ENCODE data around the gene MRPL36. TPM values are rescaled to one million over a fixed set of nuclear protein-coding genes. Genes with fewer than 3 reads are reported as not detected.

The MRPL36 gene
- total RNA-seq, 1 experiment from 2014 or later, result 79.9 TPM

DNA sequence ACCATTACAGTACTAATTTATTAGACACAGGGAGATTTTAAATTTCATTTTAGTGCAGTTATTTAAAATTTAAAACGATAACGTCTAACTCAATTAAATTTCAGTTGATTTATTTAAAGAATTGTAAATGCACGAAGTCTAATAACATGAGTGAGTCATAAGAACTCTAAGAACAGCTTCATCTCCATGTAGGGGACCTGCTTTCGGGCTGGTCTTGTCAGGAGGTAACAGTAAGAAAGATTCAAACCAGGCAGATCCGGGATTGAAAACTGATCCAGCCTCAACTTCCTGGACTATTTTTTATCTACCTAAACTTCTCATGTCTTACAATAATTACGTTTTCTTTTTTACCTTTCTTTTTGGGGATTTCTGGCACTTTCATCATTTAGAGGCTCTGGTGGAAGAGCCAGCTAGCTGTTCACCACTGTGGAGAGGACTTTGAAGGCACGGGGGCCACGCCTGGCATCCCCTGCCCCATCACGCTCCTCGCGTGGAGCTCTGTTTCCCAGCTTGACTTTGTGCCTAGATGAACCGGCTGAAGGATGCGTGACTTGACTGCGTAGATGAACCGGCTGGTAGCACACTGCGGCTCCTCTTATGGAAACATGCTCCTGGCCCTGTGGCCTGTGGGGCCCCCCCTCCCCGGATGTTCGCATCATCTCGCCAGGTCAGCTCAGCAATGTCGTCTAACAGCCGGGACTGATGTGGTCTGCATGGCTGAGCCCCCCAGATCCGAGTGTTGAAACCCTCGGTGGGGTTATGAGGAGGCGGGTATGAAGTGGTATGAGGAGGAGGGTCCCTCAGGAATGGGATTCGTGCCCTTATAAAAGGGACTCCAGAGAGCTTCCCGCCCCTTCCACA lies 27.6 kb upstream of the MRPL36 start:
- no TSS peak for BruUV-seq (replicated peaks)
- no peaks in the 10 kb centered on the region for H3K4me1 ChIP-seq (ENCODE audit: control insufficient read depth, insufficient read depth, low read length)
- H3K9me3 ChIP-seq (ENCODE audit: control insufficient read depth, insufficient read depth, low read depth, low read length), result no peaks in the 10 kb centered on the region
- TF ChIP-seq TCF7L2 (IDR thresholded peaks at IDR 0.05; ENCODE audit: low read depth, low read length) (no peak), POLR2AphosphoS5 (IDR thresholded peaks at IDR 0.05; ENCODE audit: low read depth, low read length) (no peak), SIN3A (IDR thresholded peaks at IDR 0.05; ENCODE audit: borderline replicate concordance, insufficient read depth, low read depth, low read length) (no peak)
- TF ChIP-seq, protein P1, sequence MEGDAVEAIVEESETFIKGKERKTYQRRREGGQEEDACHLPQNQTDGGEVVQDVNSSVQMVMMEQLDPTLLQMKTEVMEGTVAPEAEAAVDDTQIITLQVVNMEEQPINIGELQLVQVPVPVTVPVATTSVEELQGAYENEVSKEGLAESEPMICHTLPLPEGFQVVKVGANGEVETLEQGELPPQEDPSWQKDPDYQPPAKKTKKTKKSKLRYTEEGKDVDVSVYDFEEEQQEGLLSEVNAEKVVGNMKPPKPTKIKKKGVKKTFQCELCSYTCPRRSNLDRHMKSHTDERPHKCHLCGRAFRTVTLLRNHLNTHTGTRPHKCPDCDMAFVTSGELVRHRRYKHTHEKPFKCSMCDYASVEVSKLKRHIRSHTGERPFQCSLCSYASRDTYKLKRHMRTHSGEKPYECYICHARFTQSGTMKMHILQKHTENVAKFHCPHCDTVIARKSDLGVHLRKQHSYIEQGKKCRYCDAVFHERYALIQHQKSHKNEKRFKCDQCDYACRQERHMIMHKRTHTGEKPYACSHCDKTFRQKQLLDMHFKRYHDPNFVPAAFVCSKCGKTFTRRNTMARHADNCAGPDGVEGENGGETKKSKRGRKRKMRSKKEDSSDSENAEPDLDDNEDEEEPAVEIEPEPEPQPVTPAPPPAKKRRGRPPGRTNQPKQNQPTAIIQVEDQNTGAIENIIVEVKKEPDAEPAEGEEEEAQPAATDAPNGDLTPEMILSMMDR (IDR thresholded peaks at IDR 0.05), result no peak
- TF ChIP-seq, protein P2, sequence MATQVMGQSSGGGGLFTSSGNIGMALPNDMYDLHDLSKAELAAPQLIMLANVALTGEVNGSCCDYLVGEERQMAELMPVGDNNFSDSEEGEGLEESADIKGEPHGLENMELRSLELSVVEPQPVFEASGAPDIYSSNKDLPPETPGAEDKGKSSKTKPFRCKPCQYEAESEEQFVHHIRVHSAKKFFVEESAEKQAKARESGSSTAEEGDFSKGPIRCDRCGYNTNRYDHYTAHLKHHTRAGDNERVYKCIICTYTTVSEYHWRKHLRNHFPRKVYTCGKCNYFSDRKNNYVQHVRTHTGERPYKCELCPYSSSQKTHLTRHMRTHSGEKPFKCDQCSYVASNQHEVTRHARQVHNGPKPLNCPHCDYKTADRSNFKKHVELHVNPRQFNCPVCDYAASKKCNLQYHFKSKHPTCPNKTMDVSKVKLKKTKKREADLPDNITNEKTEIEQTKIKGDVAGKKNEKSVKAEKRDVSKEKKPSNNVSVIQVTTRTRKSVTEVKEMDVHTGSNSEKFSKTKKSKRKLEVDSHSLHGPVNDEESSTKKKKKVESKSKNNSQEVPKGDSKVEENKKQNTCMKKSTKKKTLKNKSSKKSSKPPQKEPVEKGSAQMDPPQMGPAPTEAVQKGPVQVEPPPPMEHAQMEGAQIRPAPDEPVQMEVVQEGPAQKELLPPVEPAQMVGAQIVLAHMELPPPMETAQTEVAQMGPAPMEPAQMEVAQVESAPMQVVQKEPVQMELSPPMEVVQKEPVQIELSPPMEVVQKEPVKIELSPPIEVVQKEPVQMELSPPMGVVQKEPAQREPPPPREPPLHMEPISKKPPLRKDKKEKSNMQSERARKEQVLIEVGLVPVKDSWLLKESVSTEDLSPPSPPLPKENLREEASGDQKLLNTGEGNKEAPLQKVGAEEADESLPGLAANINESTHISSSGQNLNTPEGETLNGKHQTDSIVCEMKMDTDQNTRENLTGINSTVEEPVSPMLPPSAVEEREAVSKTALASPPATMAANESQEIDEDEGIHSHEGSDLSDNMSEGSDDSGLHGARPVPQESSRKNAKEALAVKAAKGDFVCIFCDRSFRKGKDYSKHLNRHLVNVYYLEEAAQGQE (IDR thresholded peaks at IDR 0.05; ENCODE audit: insufficient read depth in 1 of 2, low read depth in 2 of 2, low read length in 1 of 2), result no peak
- no peaks in the 10 kb centered on the region for H3K36me3 ChIP-seq (ENCODE audit: control insufficient read depth, insufficient read depth, low read length)
- CTCF ChIA-PET, result no interaction called here
- intact Hi-C loops (cut with micrococcal nuclease; ENCODE audit: unreplicated experiment), result no loop called here
- in situ Hi-C loops (cut with HindIII; ENCODE audit: low pct_unique_long_range_greater_than_20kb, low sequenced_read_pairs), result no loop called here
- ATAC-seq, result no peak
- H3K27me3 ChIP-seq (ENCODE audit: control insufficient read depth, insufficient read depth, low read length), result no peaks in the 10 kb centered on the region
- no peak overlapping the region for H3K4me3 ChIP-seq (ENCODE audit: low read depth in 2 of 2, low read length in 2 of 2)
- POLR2A ChIA-PET, result no interaction called here
- DNase-seq (ENCODE audit: low read depth, low spot score), result no peak
- H3K27ac ChIP-seq (ENCODE audit: low read length), result no peak overlapping the region

DNA sequence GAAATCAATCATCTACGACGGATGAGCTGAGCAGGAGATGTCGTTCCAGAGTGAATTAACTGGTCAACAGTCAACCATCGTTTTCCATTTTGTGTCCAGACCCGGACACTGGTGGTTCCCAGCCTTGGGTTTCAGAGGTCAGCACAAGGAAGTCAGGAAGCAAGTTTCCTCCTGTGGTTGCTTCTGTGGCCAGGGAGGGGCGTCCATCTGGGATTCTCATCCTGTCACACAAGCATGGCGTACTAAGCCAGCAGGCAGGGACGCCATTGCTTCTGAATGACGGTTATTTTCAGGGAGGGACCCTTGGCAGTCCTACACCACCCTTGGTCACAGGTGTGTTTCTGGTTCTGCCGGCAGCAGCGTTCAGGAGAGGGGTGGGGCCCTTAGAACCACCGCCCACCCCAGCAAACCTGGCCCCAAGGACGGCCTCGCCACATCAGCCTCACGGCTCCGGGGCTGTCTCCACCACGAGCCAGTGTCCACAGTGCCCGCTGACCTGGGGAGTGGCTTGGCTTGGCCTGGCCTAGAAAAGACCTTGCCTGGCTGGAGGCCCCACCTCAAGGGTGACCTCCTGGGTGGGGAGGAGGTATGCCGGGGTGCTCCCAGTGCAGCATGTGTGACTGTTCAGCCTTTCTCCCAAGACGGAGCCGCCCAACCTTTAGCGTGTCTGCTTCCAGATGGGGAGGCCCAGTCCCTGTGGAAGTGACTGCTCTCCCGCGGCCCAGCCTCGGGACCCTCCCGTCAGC lies 26.8 kb upstream of the MRPL36 start:
- DNase-seq (ENCODE audit: low read depth, low spot score) (no peak), ATAC-seq (no peak)
- Histone ChIP-seq H3K27ac (ENCODE audit: low read length) (no peak overlapping the region), H3K9me3 (ENCODE audit: control insufficient read depth, insufficient read depth, low read depth, low read length) (no peaks in the 10 kb centered on the region), H3K4me1 (ENCODE audit: control insufficient read depth, insufficient read depth, low read length) (no peaks in the 10 kb centered on the region), H3K27me3 (ENCODE audit: control insufficient read depth, insufficient read depth, low read length) (no peaks in the 10 kb centered on the region), H3K36me3 (ENCODE audit: control insufficient read depth, insufficient read depth, low read length) (no peaks in the 10 kb centered on the region), H3K4me3 (ENCODE audit: low read depth in 2 of 2, low read length in 2 of 2) (no peak overlapping the region)
- in situ Hi-C loops (cut with HindIII; ENCODE audit: low pct_unique_long_range_greater_than_20kb, low sequenced_read_pairs) (no loop called here), intact Hi-C loops (cut with micrococcal nuclease; ENCODE audit: unreplicated experiment) (no loop called here)
- TF ChIP-seq, protein P2 (IDR thresholded peaks at IDR 0.05; ENCODE audit: insufficient read depth in 1 of 2, low read depth in 2 of 2, low read length in 1 of 2), result no peak
- TF ChIP-seq SIN3A (IDR thresholded peaks at IDR 0.05; ENCODE audit: borderline replicate concordance, insufficient read depth, low read depth, low read length) (no peak), POLR2AphosphoS5 (IDR thresholded peaks at IDR 0.05; ENCODE audit: low read depth, low read length) (no peak), TCF7L2 (IDR thresholded peaks at IDR 0.05; ENCODE audit: low read depth, low read length) (no peak)
- TF ChIP-seq, protein P1 (IDR thresholded peaks at IDR 0.05), result no peak
- ChIA-PET POLR2A (no interaction called here), CTCF (interaction anchor here (0.6 kb wide), 1 partner anchor 157 kb away, joined by 3 read pairs; no protein-coding TSS in a partner anchor)
- BruUV-seq (replicated peaks), result no TSS peak
